Measurements from ENCODE around the gene CNTN5. TPM values are rescaled to one million over a fixed set of nuclear protein-coding genes. Genes with fewer than 3 reads are reported as not detected.

CNTN5 gene
- total and polyA plus RNA-seq, 10 of the 15 experiments (the other 5 are each of a cell fraction or from before 2014, with no cell fraction given): 0.01 TPM; not detected in 9

- Histone ChIP-seq H3K9ac (ENCODE audit: control insufficient read depth, insufficient read depth, low read length) (no peak overlapping the region), H3K27me3 (replicated peaks in 1 of 2; ENCODE audit: control insufficient read depth in 2 of 2, insufficient read depth in 2 of 2, low read length in 1 of 2) (no peaks in the 10 kb centered on the region), H4K20me1 (ENCODE audit: control insufficient read depth, insufficient read depth) (no peaks in the 10 kb centered on the region), H2AFZ (ENCODE audit: control insufficient read depth, low read depth, low read length) (no peak overlapping the region), H3K9me3 (replicated peaks; ENCODE audit: control insufficient read depth, insufficient read depth, low read length) (no peaks in the 10 kb centered on the region), H3K36me3 (ENCODE audit: control insufficient read depth in 2 of 2, insufficient read depth in 2 of 2, low read length in 1 of 2) (no peaks in the 10 kb centered on the region), H3K27ac (ENCODE audit: control insufficient read depth, insufficient read depth) (no peak overlapping the region), H3K4me1 (ENCODE audit: control insufficient read depth, insufficient read depth, low read length) (no peaks in the 10 kb centered on the region), H3K4me2 (ENCODE audit: control insufficient read depth, insufficient read depth) (no peak overlapping the region), H3K79me2 (ENCODE audit: control insufficient read depth, insufficient read depth, low read length) (no peaks in the 10 kb centered on the region), H3K4me3 (no peak overlapping the region)
- TF ChIP-seq MAX (IDR thresholded peaks at IDR 0.05; ENCODE audit: low read depth, low read length) (no peak), TARDBP (IDR thresholded peaks at IDR 0.05; ENCODE audit: borderline replicate concordance) (no peak), MEF2B (IDR thresholded peaks at IDR 0.05; ENCODE audit: partially characterized antibody, poor library complexity, severe bottlenecking) (no peak), RBBP5 (conservative IDR thresholded peaks at IDR 0.05) (no peak), NR2F1 (conservative IDR thresholded peaks at IDR 0.05) (no peak), NFIC (IDR thresholded peaks at IDR 0.05; ENCODE audit: low read depth, low read length) (no peak), REST (IDR thresholded peaks at IDR 0.05; ENCODE audit: low read depth, low read length) (no peak), SUPT20H (IDR thresholded peaks at IDR 0.05; ENCODE audit: borderline replicate concordance, control insufficient read depth, low read depth, low read length) (no peak), EED (IDR thresholded peaks at IDR 0.05; ENCODE audit: low read depth) (no peak)
- TF ChIP-seq, protein P1, sequence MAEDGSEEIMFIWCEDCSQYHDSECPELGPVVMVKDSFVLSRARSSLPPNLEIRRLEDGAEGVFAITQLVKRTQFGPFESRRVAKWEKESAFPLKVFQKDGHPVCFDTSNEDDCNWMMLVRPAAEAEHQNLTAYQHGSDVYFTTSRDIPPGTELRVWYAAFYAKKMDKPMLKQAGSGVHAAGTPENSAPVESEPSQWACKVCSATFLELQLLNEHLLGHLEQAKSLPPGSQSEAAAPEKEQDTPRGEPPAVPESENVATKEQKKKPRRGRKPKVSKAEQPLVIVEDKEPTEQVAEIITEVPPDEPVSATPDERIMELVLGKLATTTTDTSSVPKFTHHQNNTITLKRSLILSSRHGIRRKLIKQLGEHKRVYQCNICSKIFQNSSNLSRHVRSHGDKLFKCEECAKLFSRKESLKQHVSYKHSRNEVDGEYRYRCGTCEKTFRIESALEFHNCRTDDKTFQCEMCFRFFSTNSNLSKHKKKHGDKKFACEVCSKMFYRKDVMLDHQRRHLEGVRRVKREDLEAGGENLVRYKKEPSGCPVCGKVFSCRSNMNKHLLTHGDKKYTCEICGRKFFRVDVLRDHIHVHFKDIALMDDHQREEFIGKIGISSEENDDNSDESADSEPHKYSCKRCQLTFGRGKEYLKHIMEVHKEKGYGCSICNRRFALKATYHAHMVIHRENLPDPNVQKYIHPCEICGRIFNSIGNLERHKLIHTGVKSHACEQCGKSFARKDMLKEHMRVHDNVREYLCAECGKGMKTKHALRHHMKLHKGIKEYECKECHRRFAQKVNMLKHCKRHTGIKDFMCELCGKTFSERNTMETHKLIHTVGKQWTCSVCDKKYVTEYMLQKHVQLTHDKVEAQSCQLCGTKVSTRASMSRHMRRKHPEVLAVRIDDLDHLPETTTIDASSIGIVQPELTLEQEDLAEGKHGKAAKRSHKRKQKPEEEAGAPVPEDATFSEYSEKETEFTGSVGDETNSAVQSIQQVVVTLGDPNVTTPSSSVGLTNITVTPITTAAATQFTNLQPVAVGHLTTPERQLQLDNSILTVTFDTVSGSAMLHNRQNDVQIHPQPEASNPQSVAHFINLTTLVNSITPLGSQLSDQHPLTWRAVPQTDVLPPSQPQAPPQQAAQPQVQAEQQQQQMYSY (CRISPR knock-in tag; IDR thresholded peaks at IDR 0.05): no peak
- POLR2A ChIA-PET: no interaction called here
- RAD21 ChIA-PET (ENCODE audit: unreplicated experiment): no interaction called here
- no TSS peak for BruUV-seq (replicated peaks)
- intact Hi-C loops (cut with micrococcal nuclease; ENCODE audit: unreplicated experiment): no loop called here
- FAIRE-seq (no peak), DNase-seq (ENCODE audit: low read depth, low spot score) (no peak), ATAC-seq (no peak)
- CTCF ChIA-PET: no interaction called here
- in situ Hi-C loops (cut with MboI): no loop called here
- SMC1A ChIA-PET (ENCODE audit: uncharacterized antibody, unreplicated experiment): no interaction called here
- 19% methylated on average over 4 of the region's 4 CpGs for WGBS (ENCODE audit: insufficient coverage, insufficient replicate concordance, low lambda C conversion rate, missing lambda C conversion rate)
Measured at GRCh38 chr11:99545616-99546015, 524.9 kb downstream of the CNTN5 start.
